HG02973 (cell line): Measurements from ENCODE around the gene BCAS2.

ENCODE experiments used
- ATAC-seq: cut with Tn5 transposase; IDR thresholded peaks from one replicate; pipeline ENCODE4 v1.9.1; 2021; ENCODE audit warnings: moderate library complexity; ENCODE audit not compliant: unreplicated experiment

BCAS2 gene

GRCh38 chr1:114559356-114559755 lies 22.1 kb downstream of the BCAS2 start:
- no peak for ATAC-seq

GRCh38 chr1:114558544-114558943 lies 22.9 kb downstream of the BCAS2 start:
- peak; percentile 61 for ATAC-seq

- no peak for ATAC-seq
Measured at GRCh38 chr1:114554577-114554976, 26.8 kb downstream of the BCAS2 start.

GRCh38 chr1:114552106-114552639 lies 29.2 kb downstream of the BCAS2 start:
- no peak for ATAC-seq

- ATAC-seq: no peak
Measured at GRCh38 chr1:114551400-114551799, 30.0 kb downstream of the BCAS2 start.

GRCh38 chr1:114550336-114550735 lies 31.1 kb downstream of the BCAS2 start:
- ATAC-seq: no peak

- ATAC-seq: no peak
Measured at GRCh38 chr1:114549137-114549536, 32.3 kb downstream of the BCAS2 start.

- ATAC-seq: no peak
Measured at GRCh38 chr1:114547076-114547475, 34.3 kb downstream of the BCAS2 start.

- no peak for ATAC-seq
Measured at GRCh38 chr1:114545796-114546195, 35.6 kb downstream of the BCAS2 start.

- ATAC-seq: no peak
Measured at GRCh38 chr1:114545315-114545714, 36.1 kb downstream of the BCAS2 start.

GRCh38 chr1:114540821-114541220 lies 40.6 kb downstream of the BCAS2 start:
- ATAC-seq: no peak

GRCh38 chr1:114540272-114540671 lies 41.1 kb downstream of the BCAS2 start:
- no peak for ATAC-seq

- no peak for ATAC-seq
Measured at GRCh38 chr1:114536043-114536442, 45.4 kb downstream of the BCAS2 start.

GRCh38 chr1:114535401-114535800 lies 46.0 kb downstream of the BCAS2 start:
- no peak for ATAC-seq

- no peak for ATAC-seq
Measured at GRCh38 chr1:114531094-114531493, 50.3 kb downstream of the BCAS2 start.

- ATAC-seq: no peak
Measured at GRCh38 chr1:114530224-114530623, 51.2 kb downstream of the BCAS2 start.

- no peak for ATAC-seq
Measured at GRCh38 chr1:114524944-114525343, 56.5 kb downstream of the BCAS2 start.

GRCh38 chr1:114522264-114522575 lies 59.2 kb downstream of the BCAS2 start:
- ATAC-seq: no peak

- ATAC-seq: no peak
Measured at GRCh38 chr1:114521396-114522263, 59.8 kb downstream of the BCAS2 start.
